ENCODE results near the gene FMN1. TPM values are rescaled to one million over a fixed set of nuclear protein-coding genes. Genes with fewer than 3 reads are reported as not detected.
A peak's percentile ranks its signal among the peaks of the same experiment; 100 is the strongest.

Gene FMN1
- total and polyA plus RNA-seq, 2 experiments from 2014 or later: 0.93 to 2.2 TPM

- no peak for DNase-seq
- Histone ChIP-seq H3K27ac (no peak overlapping the region), H3K9me3 (ENCODE audit: low read depth) (no peaks in the 10 kb centered on the region), H3K36me3 (ENCODE audit: low read depth) (no peaks in the 10 kb centered on the region), H3K9me2 (ENCODE audit: insufficient read depth) (no peaks in the 10 kb centered on the region), H3K27me3 (replicated peaks; ENCODE audit: insufficient read depth) (no peaks in the 10 kb centered on the region), H3K4me3 (no peak overlapping the region), H4K20me1 (ENCODE audit: insufficient read depth) (no peaks in the 10 kb centered on the region), H3F3A (ENCODE audit: insufficient read depth) (peaks cover 13% of the 10 kb centered on the region), H3K79me2 (ENCODE audit: insufficient read depth) (no peaks in the 10 kb centered on the region), H3K4me1 (ENCODE audit: insufficient read depth) (peaks cover 9% of the 10 kb centered on the region), H3K9ac (no peak overlapping the region), H3K4me2 (ENCODE audit: unreplicated experiment) (no peak overlapping the region), H2AFZ (no peak overlapping the region)
- 88 to 93% methylated on average over 23 to 43 of the region's 43 CpGs for WGBS, 2 experiments (ENCODE audit: low coverage in 1 of 2, low lambda C conversion rate in 2 of 2, missing lambda C conversion rate in 2 of 2)
- TF ChIP-seq EZH2phosphoT487 (IDR thresholded peaks at IDR 0.05; ENCODE audit: insufficient read depth, low read depth) (no peak), EZH2 (IDR thresholded peaks at IDR 0.05; ENCODE audit: insufficient read depth, poor library complexity, severe bottlenecking) (no peak)
- in situ Hi-C loops (cut with MboI): no loop called here
These were observed 175.0 kb downstream of the FMN1 start for GRCh38 chr15:33019354-33019981.

GRCh38 chr15:33016405-33017024 lies 178.0 kb downstream of the FMN1 start:
- in situ Hi-C loops (cut with MboI): no loop called here
- H4K20me1 ChIP-seq (ENCODE audit: insufficient read depth): no peaks in the 10 kb centered on the region
- H2AFZ ChIP-seq: no peak overlapping the region
- peaks cover 10% of the 10 kb centered on the region for H3K4me1 ChIP-seq (ENCODE audit: insufficient read depth)
- TF ChIP-seq EZH2 (IDR thresholded peaks at IDR 0.05; ENCODE audit: insufficient read depth, poor library complexity, severe bottlenecking) (no peak), EZH2phosphoT487 (IDR thresholded peaks at IDR 0.05; ENCODE audit: insufficient read depth, low read depth) (no peak)
- 95 to 97% methylated on average over 10 of the region's 10 CpGs for WGBS, 2 experiments (ENCODE audit: low coverage in 1 of 2, low lambda C conversion rate in 2 of 2, missing lambda C conversion rate in 2 of 2)
- no peak overlapping the region for H3K4me3 ChIP-seq
- no peak overlapping the region for H3K4me2 ChIP-seq (ENCODE audit: unreplicated experiment)
- no peak for DNase-seq
- no peak overlapping the region for H3K9ac ChIP-seq
- peaks cover 23% of the 10 kb centered on the region for H3F3A ChIP-seq (ENCODE audit: insufficient read depth)
- H3K9me2 ChIP-seq (ENCODE audit: insufficient read depth): no peaks in the 10 kb centered on the region
- H3K27me3 ChIP-seq (replicated peaks; ENCODE audit: insufficient read depth): no peaks in the 10 kb centered on the region
- no peaks in the 10 kb centered on the region for H3K79me2 ChIP-seq (ENCODE audit: insufficient read depth)
- H3K9me3 ChIP-seq (ENCODE audit: low read depth): no peaks in the 10 kb centered on the region
- no peaks in the 10 kb centered on the region for H3K36me3 ChIP-seq (ENCODE audit: low read depth)
- H3K27ac ChIP-seq: no peak overlapping the region

GRCh38 chr15:33014586-33014985 lies 179.9 kb downstream of the FMN1 start:
- in situ Hi-C loops (cut with MboI): no loop called here
- Histone ChIP-seq H3K4me1 (ENCODE audit: insufficient read depth) (peaks cover 10% of the 10 kb centered on the region), H3K9ac (no peak overlapping the region), H3K4me2 (ENCODE audit: unreplicated experiment) (no peak overlapping the region), H3F3A (ENCODE audit: insufficient read depth) (peaks cover 23% of the 10 kb centered on the region), H3K36me3 (ENCODE audit: low read depth) (no peaks in the 10 kb centered on the region), H2AFZ (no peak overlapping the region), H3K9me3 (ENCODE audit: low read depth) (no peaks in the 10 kb centered on the region), H3K27ac (no peak overlapping the region), H3K79me2 (ENCODE audit: insufficient read depth) (no peaks in the 10 kb centered on the region), H4K20me1 (ENCODE audit: insufficient read depth) (no peaks in the 10 kb centered on the region), H3K27me3 (replicated peaks; ENCODE audit: insufficient read depth) (no peaks in the 10 kb centered on the region), H3K9me2 (ENCODE audit: insufficient read depth) (no peaks in the 10 kb centered on the region), H3K4me3 (no peak overlapping the region)
- TF ChIP-seq EZH2phosphoT487 (IDR thresholded peaks at IDR 0.05; ENCODE audit: insufficient read depth, low read depth) (no peak), EZH2 (IDR thresholded peaks at IDR 0.05; ENCODE audit: insufficient read depth, poor library complexity, severe bottlenecking) (no peak)
- WGBS, 2 experiments (ENCODE audit: low coverage in 1 of 2, low lambda C conversion rate in 2 of 2, missing lambda C conversion rate in 2 of 2): 58 to 74% methylated on average over 1 of the region's 1 CpG
- no peak for DNase-seq

DNA sequence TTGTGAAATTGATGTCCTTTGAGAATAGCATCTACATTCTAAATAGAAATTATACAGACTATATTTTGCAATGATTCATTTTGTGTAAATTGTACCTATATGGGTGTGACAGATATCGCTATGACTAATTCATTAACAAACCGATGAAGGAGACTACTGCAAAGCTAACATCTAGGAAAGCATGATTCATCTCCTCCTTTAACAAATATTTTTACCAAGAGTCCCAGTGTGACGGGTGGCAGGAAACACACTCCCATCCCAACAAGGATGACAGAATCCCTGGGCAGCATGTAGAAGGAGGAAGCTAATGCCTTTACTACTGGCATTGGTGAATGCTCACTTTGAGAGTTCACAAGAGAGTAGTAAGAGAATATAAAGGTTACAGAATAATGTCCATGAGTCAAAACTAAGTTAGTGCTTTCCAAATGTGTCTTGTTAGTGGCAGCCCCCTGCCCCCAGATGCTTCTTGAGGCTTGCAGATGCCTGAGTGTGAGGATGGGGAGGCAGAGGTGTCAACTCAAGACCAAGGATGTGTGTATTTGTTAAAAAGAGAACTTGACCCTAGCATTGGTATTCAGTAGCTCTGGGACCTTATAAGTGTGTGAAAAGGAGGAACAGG lies 180.6 kb downstream of the FMN1 start:
- no peak overlapping the region for H3K9ac ChIP-seq
- WGBS, 2 experiments (ENCODE audit: low coverage in 1 of 2, low lambda C conversion rate in 2 of 2, missing lambda C conversion rate in 2 of 2): 12 to 17% methylated on average over 3 of the region's 3 CpGs
- DNase-seq: peak; percentile 92
- no peaks in the 10 kb centered on the region for H3K9me3 ChIP-seq (ENCODE audit: low read depth)
- no peaks in the 10 kb centered on the region for H3K9me2 ChIP-seq (ENCODE audit: insufficient read depth)
- H3F3A ChIP-seq (ENCODE audit: insufficient read depth): peaks cover 23% of the 10 kb centered on the region
- TF ChIP-seq EZH2phosphoT487 (IDR thresholded peaks at IDR 0.05; ENCODE audit: insufficient read depth, low read depth) (no peak), EZH2 (IDR thresholded peaks at IDR 0.05; ENCODE audit: insufficient read depth, poor library complexity, severe bottlenecking) (no peak)
- H3K4me2 ChIP-seq (ENCODE audit: unreplicated experiment): peak overlapping the region; percentile 2
- no peaks in the 10 kb centered on the region for H3K36me3 ChIP-seq (ENCODE audit: low read depth)
- H2AFZ ChIP-seq: no peak overlapping the region
- H3K27me3 ChIP-seq (replicated peaks; ENCODE audit: insufficient read depth): no peaks in the 10 kb centered on the region
- no peak overlapping the region for H3K4me3 ChIP-seq
- H3K79me2 ChIP-seq (ENCODE audit: insufficient read depth): no peaks in the 10 kb centered on the region
- H4K20me1 ChIP-seq (ENCODE audit: insufficient read depth): no peaks in the 10 kb centered on the region
- H3K4me1 ChIP-seq (ENCODE audit: insufficient read depth): peaks cover 11% of the 10 kb centered on the region
- H3K27ac ChIP-seq: peak overlapping the region; percentile 19; the same call in 1 of the 2 replicates
- in situ Hi-C loops (cut with MboI): no loop called here
